ENCODE data around the gene CHRNA4. TPM values are rescaled to one million over a fixed set of nuclear protein-coding genes. Genes with fewer than 3 reads are reported as not detected.

CHRNA4 gene
- total RNA-seq, 1 donor from 2014 or later: not detected

DNA sequence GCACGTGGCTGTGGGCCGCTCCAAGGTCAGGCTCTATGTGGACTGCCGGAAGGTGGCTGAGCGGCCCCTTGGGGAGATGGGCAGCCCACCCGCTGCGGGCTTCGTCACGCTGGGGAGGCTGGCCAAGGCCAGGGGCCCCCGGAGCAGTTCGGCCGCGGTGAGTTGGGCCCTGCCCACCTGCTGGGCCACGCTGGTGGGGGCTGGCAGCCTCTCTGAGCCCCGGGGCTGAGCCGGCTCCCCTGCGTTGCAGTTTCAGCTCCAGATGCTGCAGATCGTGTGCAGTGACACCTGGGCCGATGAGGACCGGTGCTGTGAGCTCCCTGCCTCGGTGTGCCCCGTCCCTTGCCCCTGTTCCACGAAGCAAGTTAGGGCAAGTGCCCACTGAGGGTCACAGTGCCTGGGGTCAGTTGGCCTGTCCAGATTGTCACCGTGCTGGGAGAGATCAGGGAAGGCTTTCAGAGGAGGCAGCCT lies 41.1 kb downstream of the CHRNA4 start:
- H3K4me3 Mint-ChIP-seq (ENCODE audit: unreplicated experiment): no peak overlapping the region
- TF ChIP-seq, protein P1, sequence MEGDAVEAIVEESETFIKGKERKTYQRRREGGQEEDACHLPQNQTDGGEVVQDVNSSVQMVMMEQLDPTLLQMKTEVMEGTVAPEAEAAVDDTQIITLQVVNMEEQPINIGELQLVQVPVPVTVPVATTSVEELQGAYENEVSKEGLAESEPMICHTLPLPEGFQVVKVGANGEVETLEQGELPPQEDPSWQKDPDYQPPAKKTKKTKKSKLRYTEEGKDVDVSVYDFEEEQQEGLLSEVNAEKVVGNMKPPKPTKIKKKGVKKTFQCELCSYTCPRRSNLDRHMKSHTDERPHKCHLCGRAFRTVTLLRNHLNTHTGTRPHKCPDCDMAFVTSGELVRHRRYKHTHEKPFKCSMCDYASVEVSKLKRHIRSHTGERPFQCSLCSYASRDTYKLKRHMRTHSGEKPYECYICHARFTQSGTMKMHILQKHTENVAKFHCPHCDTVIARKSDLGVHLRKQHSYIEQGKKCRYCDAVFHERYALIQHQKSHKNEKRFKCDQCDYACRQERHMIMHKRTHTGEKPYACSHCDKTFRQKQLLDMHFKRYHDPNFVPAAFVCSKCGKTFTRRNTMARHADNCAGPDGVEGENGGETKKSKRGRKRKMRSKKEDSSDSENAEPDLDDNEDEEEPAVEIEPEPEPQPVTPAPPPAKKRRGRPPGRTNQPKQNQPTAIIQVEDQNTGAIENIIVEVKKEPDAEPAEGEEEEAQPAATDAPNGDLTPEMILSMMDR (IDR thresholded peaks at IDR 0.05): no peak
- no peaks in the 10 kb centered on the region for H3K9me3 Mint-ChIP-seq (ENCODE audit: unreplicated experiment)
- H3K27me3 Mint-ChIP-seq (ENCODE audit: unreplicated experiment): peaks cover 14% of the 10 kb centered on the region
- no peaks in the 10 kb centered on the region for H3K36me3 Mint-ChIP-seq (ENCODE audit: unreplicated experiment)
- no peaks in the 10 kb centered on the region for H3K4me1 Mint-ChIP-seq (ENCODE audit: unreplicated experiment)
- no peak overlapping the region for H3K27ac Mint-ChIP-seq (ENCODE audit: unreplicated experiment)
- DNase-seq (ENCODE audit: extremely low spot score, unreplicated experiment): no peak

DNA sequence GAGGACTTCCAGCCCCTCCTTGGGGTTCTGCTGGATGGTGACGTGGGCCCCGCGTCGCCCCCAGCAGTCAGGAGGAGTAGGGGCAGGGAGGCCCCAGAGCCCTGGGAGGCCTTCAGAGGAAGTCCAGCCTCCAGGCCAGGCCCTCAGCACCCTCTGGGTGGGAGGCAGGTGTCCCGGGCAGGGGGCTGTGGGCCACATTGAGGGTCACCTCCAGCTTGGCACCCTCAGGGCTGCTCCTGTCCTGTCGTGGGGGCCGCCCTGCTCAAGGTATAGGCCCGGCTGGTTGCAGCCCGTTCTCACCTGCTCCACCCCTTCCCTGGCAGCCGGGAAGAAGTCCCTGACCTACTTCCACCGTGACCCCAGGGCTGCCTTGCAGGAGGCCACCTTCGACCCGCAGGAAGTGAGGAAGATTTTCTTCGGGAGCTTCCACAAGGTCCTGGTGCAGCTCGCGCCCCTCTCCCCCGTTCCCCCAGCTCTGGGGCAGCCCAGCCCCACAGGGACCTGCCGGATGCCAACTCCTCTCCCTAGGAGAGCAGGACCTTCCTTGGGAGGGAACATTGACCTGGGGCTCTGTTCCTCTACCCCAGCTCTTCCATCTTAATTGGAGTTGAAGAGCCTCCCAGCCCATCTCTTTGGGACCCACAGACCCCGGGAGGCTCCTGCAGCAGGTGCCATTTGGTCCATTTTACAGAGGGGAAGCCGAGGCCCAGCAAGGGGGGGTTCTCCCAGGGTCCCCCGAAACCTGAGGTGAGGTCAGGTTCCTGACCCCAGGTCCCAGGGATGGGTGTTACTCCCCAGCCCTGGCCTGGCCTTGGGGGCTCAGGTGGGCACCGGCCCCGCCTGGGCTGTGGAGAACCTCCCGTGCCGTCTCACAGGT lies 41.7 kb downstream of the CHRNA4 start:
- H3K36me3 Mint-ChIP-seq (ENCODE audit: unreplicated experiment): no peaks in the 10 kb centered on the region
- H3K4me1 Mint-ChIP-seq (ENCODE audit: unreplicated experiment): no peaks in the 10 kb centered on the region
- TF ChIP-seq, protein P1 (IDR thresholded peaks at IDR 0.05): no peak
- H3K27me3 Mint-ChIP-seq (ENCODE audit: unreplicated experiment): peaks cover 14% of the 10 kb centered on the region
- no peak overlapping the region for H3K27ac Mint-ChIP-seq (ENCODE audit: unreplicated experiment)
- no peaks in the 10 kb centered on the region for H3K9me3 Mint-ChIP-seq (ENCODE audit: unreplicated experiment)
- no peak overlapping the region for H3K4me3 Mint-ChIP-seq (ENCODE audit: unreplicated experiment)
- no peak for DNase-seq (ENCODE audit: extremely low spot score, unreplicated experiment)

DNA sequence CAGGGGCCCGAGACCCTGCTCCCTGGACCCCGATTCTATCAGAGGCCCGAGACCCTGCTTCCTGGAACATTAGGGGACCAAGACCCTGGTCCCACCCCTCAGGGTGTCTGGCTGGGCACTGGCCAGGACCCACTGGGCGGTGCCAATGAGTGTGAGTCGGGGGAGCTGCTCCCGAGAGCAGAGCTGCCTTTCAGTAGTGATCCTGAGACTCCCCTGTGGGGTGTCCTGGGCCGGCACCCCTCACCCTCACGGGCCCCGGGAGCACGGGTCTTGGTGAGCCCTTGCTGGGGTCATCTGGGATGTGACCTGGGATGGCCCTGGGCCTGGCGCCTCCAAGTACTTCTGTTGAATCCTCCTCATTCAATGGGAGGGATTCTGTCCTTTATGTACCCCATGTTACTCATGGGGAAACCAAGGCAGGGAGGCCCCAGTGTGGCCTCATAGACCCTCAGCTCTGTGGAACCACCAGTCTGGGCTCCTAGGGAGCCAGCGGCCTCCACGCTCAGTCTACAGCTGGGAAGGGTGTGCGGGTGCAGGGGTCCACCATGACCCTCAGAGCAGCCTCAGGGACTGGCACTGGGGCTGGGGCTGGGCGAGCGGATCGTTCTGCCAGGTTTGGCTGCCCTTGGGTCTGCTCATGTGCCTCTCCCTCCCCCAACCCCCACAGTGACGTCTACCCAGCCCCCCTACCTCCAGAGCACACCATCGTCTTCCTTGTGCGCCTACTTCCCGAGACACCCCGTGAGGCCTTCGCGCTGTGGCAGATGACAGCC lies 42.6 kb downstream of the CHRNA4 start:
- Mint-ChIP-seq H3K36me3 (ENCODE audit: unreplicated experiment) (no peaks in the 10 kb centered on the region), H3K9me3 (ENCODE audit: unreplicated experiment) (no peaks in the 10 kb centered on the region)
- TF ChIP-seq, protein P1 (IDR thresholded peaks at IDR 0.05): no peak

DNA sequence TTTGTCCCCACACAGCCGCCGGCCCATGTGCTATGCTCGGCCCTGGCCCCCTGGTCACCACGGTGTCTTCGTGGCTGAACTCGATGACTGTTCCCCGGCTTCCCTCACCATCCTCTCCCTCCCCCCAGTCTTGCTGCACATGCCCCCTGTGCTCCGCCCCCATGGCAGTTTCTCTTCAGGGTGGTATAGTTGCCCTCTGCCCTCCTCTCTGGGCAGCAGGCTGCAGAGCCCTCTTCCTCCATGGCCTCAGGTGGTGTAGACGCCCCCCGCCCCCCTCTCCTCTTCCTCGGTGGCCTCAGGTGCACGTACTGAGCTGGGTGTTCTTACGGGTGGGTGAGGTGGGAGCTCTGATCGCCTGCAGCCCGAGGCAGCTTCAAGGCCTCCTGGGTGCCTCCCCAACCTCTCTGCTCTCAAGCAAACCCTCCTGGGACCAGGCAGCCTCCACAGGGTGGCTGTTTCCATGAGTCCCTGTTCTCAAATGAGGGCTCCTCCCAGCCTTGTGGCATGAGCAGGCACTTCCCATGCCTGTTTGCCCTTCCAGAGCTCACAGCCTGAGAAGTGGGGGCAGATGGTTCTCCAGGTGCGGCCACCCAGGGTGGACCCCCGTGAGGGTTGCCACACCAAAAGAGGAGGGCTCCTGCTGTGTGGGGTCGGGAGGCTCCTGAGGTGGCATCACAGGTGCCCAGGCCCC lies 43.4 kb downstream of the CHRNA4 start:
- Mint-ChIP-seq H3K27me3 (ENCODE audit: unreplicated experiment) (no peaks in the 10 kb centered on the region), H3K36me3 (ENCODE audit: unreplicated experiment) (no peaks in the 10 kb centered on the region), H3K4me3 (ENCODE audit: unreplicated experiment) (no peak overlapping the region), H3K4me1 (ENCODE audit: unreplicated experiment) (no peaks in the 10 kb centered on the region), H3K27ac (ENCODE audit: unreplicated experiment) (no peak overlapping the region), H3K9me3 (ENCODE audit: unreplicated experiment) (no peaks in the 10 kb centered on the region)
- TF ChIP-seq, protein P1 (IDR thresholded peaks at IDR 0.05): no peak
- no peak for DNase-seq (ENCODE audit: extremely low spot score, unreplicated experiment)

More for the DNA sequence above, 42.6 kb downstream of the CHRNA4 start:
- H3K27ac Mint-ChIP-seq (ENCODE audit: unreplicated experiment): no peak overlapping the region
- no peak for DNase-seq (ENCODE audit: extremely low spot score, unreplicated experiment)
- H3K27me3 Mint-ChIP-seq (ENCODE audit: unreplicated experiment): peaks cover 7% of the 10 kb centered on the region
- no peaks in the 10 kb centered on the region for H3K4me1 Mint-ChIP-seq (ENCODE audit: unreplicated experiment)
- H3K4me3 Mint-ChIP-seq (ENCODE audit: unreplicated experiment): no peak overlapping the region
